Effector CD4-positive, alpha-beta T cell (primary cell): ENCODE data around the gene TTLL1.
"Not testable (repeated sequence)": the region's sequence is repeated elsewhere in the genome, so short reads cannot be mapped to it uniquely, and the experiment has no call there.

Source experiments
- DNase-seq: peaks from one replicate; pipeline ENCODE4 v3.0.0-alpha.2; 2020

TTLL1 gene

GRCh38 chr22:43060183-43060582 is 29.0 kb downstream of the TTLL1 start:
- DNase-seq, result no peak

- no peak for DNase-seq
These were observed 31.6 kb downstream of the TTLL1 start for GRCh38 chr22:43057641-43058040.

- DNase-seq, result no peak
These were observed 36.0 kb downstream of the TTLL1 start for GRCh38 chr22:43053176-43053575.

GRCh38 chr22:43050995-43051394 is 38.2 kb downstream of the TTLL1 start:
- DNase-seq, result no peak

GRCh38 chr22:43047605-43048004 is 41.6 kb downstream of the TTLL1 start:
- DNase-seq, result no peak

- DNase-seq, result no peak
These were observed 44.9 kb downstream of the TTLL1 start for GRCh38 chr22:43044290-43044712.

- DNase-seq, result no peak
These were observed 47.0 kb downstream of the TTLL1 start for GRCh38 chr22:43042101-43042780.

GRCh38 chr22:43039800-43040199 is 49.4 kb downstream of the TTLL1 start:
- DNase-seq, result no peak

- DNase-seq, result no peak
These were observed 50.9 kb downstream of the TTLL1 start for GRCh38 chr22:43038325-43038724.

GRCh38 chr22:43036282-43036829 is 52.8 kb downstream of the TTLL1 start:
- no peak for DNase-seq

- no peak for DNase-seq
These were observed 53.9 kb downstream of the TTLL1 start for GRCh38 chr22:43035250-43035649.

- DNase-seq, result no peak
These were observed 57.6 kb downstream of the TTLL1 start for GRCh38 chr22:43031617-43032016.

- no peak for DNase-seq
These were observed 70.6 kb downstream of the TTLL1 start for GRCh38 chr22:43018615-43019014.

GRCh38 chr22:43017525-43018460 is 71.4 kb downstream of the TTLL1 start:
- DNase-seq, result no peak

GRCh38 chr22:43016150-43016549 is 73.0 kb downstream of the TTLL1 start:
- DNase-seq, result not testable (repeated sequence)

GRCh38 chr22:43015677-43016042 is 73.5 kb downstream of the TTLL1 start:
- DNase-seq, result no peak

- DNase-seq, result peak; percentile 99
These were observed 74.1 kb downstream of the TTLL1 start, which contains the start of gene PACSIN2 for GRCh38 chr22:43014869-43015676. Gene PACSIN2 (minus strand): TSS chr22:43015149. CDS start chr22:42912080, 103,069 bp downstream.

GRCh38 chr22:43014316-43014868 is 74.8 kb downstream of the TTLL1 start:
- peak; percentile 29 for DNase-seq

- DNase-seq, result peak; percentile 20
These were observed 75.6 kb downstream of the TTLL1 start for GRCh38 chr22:43013355-43014315.

GRCh38 chr22:43012390-43012789 is 76.8 kb downstream of the TTLL1 start:
- DNase-seq, result no peak

GRCh38 chr22:43011079-43011478 is 78.1 kb downstream of the TTLL1 start:
- no peak for DNase-seq
